Measurements from ENCODE around the gene MAB21L1. TPM values are rescaled to one million over a fixed set of nuclear protein-coding genes. Genes with fewer than 3 reads are reported as not detected.

Gene MAB21L1
- total RNA-seq, 1 experiment from 2014 or later = not detected

DNA sequence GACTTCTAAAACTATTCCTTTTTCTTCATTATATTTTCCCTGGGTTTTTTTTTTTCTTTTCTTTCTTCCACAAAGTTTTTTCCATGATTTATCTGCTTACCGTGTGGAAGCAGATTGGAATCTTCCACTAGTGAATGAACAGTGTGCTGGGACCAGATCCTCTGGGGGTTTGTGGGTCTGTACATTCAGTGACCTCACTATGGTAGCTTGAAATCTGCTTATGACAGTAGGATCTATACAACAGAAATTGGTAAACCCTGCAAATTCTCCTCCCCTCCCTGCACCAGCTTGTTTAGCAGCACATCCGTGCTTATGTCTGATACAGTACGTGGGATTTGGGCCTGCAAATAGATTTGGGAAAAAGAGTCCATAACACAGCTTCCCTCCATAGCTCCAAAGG lies 26.0 kb upstream of the MAB21L1 start:
- Histone ChIP-seq H3K4me3 (replicated peaks in 1 of 2; ENCODE audit: low read depth in 1 of 2, low read length in 2 of 2) (no peak overlapping the region), H3K4me2 (ENCODE audit: low read length) (no peak overlapping the region), H3K9me3 (ENCODE audit: control insufficient read depth in 1 of 2, insufficient read depth in 1 of 2, low read depth in 1 of 2, low read length in 2 of 2) (no peaks in the 10 kb centered on the region), H3K27me3 (ENCODE audit: insufficient read depth, low read length) (no peaks in the 10 kb centered on the region), H2AFZ (ENCODE audit: low read depth, low read length, poor library complexity, severe bottlenecking) (no peak overlapping the region), H3K9ac (ENCODE audit: low read length) (no peak overlapping the region), H3K79me2 (ENCODE audit: insufficient read depth, low read length) (no peaks in the 10 kb centered on the region), H3K9me2 (ENCODE audit: insufficient read depth) (no peaks in the 10 kb centered on the region), H4K20me1 (ENCODE audit: insufficient read depth) (no peaks in the 10 kb centered on the region), H3K4me1 (ENCODE audit: control insufficient read depth in 1 of 2, insufficient read depth in 2 of 2, low read length in 2 of 2) (no peaks in the 10 kb centered on the region), H3K36me3 (ENCODE audit: control insufficient read depth in 1 of 2, insufficient read depth in 2 of 2, low read length in 2 of 2) (no peaks in the 10 kb centered on the region), H3K27ac (ENCODE audit: low read depth, low read length) (no peak overlapping the region)
- intact Hi-C loops (cut with micrococcal nuclease) = no loop called here
- TF ChIP-seq SP1 (IDR thresholded peaks at IDR 0.05; ENCODE audit: low read depth) (no peak), EZH2 (IDR thresholded peaks at IDR 0.05) (no peak), ZNF274 (IDR thresholded peaks at IDR 0.05; ENCODE audit: low read depth, low read length) (no peak), ZFX (IDR thresholded peaks at IDR 0.05) (no peak)
- ChIA-PET RAD21 (ENCODE audit: low non-redundant PET in 1 of 2, low total read pairs in 2 of 2, uncharacterized antibody in 2 of 2, unreplicated experiment in 2 of 2) (no interaction called here), POLR2A (no interaction called here), CTCF (no interaction called here)
- DNase-seq (ENCODE audit: low read depth, low spot score) (no peak), ATAC-seq (no peak)
- no TSS peak for BruUV-seq (replicated peaks)

GRCh38 chr13:35501661-35502235 lies 25.3 kb upstream of the MAB21L1 start:
- Histone ChIP-seq H3K27ac (ENCODE audit: low read depth, low read length) (no peak overlapping the region), H3K9me2 (ENCODE audit: insufficient read depth) (no peaks in the 10 kb centered on the region), H3K79me2 (ENCODE audit: insufficient read depth, low read length) (no peaks in the 10 kb centered on the region), H2AFZ (ENCODE audit: low read depth, low read length, poor library complexity, severe bottlenecking) (no peak overlapping the region), H3K9ac (ENCODE audit: low read length) (no peak overlapping the region), H3K36me3 (ENCODE audit: control insufficient read depth in 1 of 2, insufficient read depth in 2 of 2, low read length in 2 of 2) (no peaks in the 10 kb centered on the region), H3K27me3 (ENCODE audit: insufficient read depth, low read length) (no peaks in the 10 kb centered on the region), H3K4me2 (ENCODE audit: low read length) (no peak overlapping the region), H3K4me1 (ENCODE audit: control insufficient read depth in 1 of 2, insufficient read depth in 2 of 2, low read length in 2 of 2) (no peaks in the 10 kb centered on the region), H3K9me3 (ENCODE audit: control insufficient read depth in 1 of 2, insufficient read depth in 1 of 2, low read depth in 1 of 2, low read length in 2 of 2) (no peaks in the 10 kb centered on the region), H3K4me3 (replicated peaks in 1 of 2; ENCODE audit: low read depth in 1 of 2, low read length in 2 of 2) (no peak overlapping the region), H4K20me1 (ENCODE audit: insufficient read depth) (no peaks in the 10 kb centered on the region)
- TF ChIP-seq TCF7L2 (IDR thresholded peaks at IDR 0.05; ENCODE audit: borderline replicate concordance, extremely low read depth, insufficient read depth, insufficient read length) (no peak), SRF (IDR thresholded peaks at IDR 0.05; ENCODE audit: low read depth) (no peak), EGR1 (IDR thresholded peaks at IDR 0.05; ENCODE audit: low read depth) (no peak), ELF1 (IDR thresholded peaks at IDR 0.05; ENCODE audit: borderline replicate concordance, low read depth) (no peak), JUND (IDR thresholded peaks at IDR 0.05) (no peak)
- ChIA-PET RAD21 (ENCODE audit: low non-redundant PET in 1 of 2, low total read pairs in 2 of 2, uncharacterized antibody in 2 of 2, unreplicated experiment in 2 of 2) (no interaction called here), CTCF (no interaction called here), POLR2A (no interaction called here)
- DNase-seq (ENCODE audit: low read depth, low spot score) (no peak), ATAC-seq (no peak)
- BruUV-seq (replicated peaks) = no TSS peak
- intact Hi-C loops (cut with micrococcal nuclease) = no loop called here
